ENCODE results near the gene MXRA5.

DNA sequence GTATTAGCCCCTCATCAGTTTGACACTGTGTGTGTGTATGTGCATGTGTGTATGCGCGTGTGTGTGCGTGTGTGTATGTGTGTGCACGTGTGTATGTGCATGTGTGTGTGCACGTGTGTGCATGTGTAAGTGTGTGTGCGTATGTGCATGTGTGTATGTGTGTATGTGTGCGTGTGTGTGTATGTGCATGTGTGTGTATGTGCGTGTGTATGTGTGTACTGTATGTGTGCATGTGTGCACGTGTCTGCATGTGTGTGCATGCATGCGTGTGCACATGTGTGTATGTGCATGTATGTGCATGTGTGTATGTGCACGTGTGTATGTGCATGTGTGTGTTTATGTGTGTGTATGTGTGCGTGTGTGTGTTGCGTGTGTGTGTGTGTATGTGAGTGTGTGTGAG is 31.1 kb upstream of the MXRA5 start:
- TF ChIP-seq, protein P1, sequence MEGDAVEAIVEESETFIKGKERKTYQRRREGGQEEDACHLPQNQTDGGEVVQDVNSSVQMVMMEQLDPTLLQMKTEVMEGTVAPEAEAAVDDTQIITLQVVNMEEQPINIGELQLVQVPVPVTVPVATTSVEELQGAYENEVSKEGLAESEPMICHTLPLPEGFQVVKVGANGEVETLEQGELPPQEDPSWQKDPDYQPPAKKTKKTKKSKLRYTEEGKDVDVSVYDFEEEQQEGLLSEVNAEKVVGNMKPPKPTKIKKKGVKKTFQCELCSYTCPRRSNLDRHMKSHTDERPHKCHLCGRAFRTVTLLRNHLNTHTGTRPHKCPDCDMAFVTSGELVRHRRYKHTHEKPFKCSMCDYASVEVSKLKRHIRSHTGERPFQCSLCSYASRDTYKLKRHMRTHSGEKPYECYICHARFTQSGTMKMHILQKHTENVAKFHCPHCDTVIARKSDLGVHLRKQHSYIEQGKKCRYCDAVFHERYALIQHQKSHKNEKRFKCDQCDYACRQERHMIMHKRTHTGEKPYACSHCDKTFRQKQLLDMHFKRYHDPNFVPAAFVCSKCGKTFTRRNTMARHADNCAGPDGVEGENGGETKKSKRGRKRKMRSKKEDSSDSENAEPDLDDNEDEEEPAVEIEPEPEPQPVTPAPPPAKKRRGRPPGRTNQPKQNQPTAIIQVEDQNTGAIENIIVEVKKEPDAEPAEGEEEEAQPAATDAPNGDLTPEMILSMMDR (IDR thresholded peaks at IDR 0.05; ENCODE audit: insufficient read depth, low read length), result no peak
- TF ChIP-seq POLR2AphosphoS5 (IDR thresholded peaks at IDR 0.05; ENCODE audit: low read depth), result no peak

All from HL-60 (cell line).